Activated CD4-positive, alpha-beta T cell treated with anti-CD3 and anti-CD28 coated beads, Interleukin-2, amount 10 ng/mL, durations not matched to agents 7 days and 5 days (primary cell): Measurements from ENCODE around the gene TFCP2. TPM values are rescaled to one million over a fixed set of nuclear protein-coding genes. Genes with fewer than 3 reads are reported as not detected.

Experiments
- total RNA-seq, 2 experiments: library from RNA; stranded (reverse); gene quantifications; one replicate each; pipeline ENCODE4 v1.2.3, GENCODE V29; 2021

TFCP2 gene
- total RNA-seq, 2 experiments from 2014 or later = 39.2 to 40.9 TPM

Other genes with a start within 250 kb of the TFCP2 start
- gene HIGD1C, start 220.6 kb downstream of the TFCP2 start, total RNA-seq = not detected
- gene SLC11A2, start 146.8 kb downstream of the TFCP2 start, total RNA-seq = 10 to 100 TPM; 36.0 to 37.4 TPM
- 10 to 100 TPM; 66.3 to 68.6 TPM for gene LETMD1, start 124.8 kb downstream of the TFCP2 start, total RNA-seq
- gene CSRNP2, start 89.5 kb downstream of the TFCP2 start, total RNA-seq = 10 to 100 TPM; 13.6 to 17.0 TPM
- gene POU6F1, start 44.9 kb upstream of the TFCP2 start, total RNA-seq = 1 to 10 TPM; 4.7 to 6.3 TPM
- gene DAZAP2, start 65.7 kb upstream of the TFCP2 start, total RNA-seq = 100 to 1,000 TPM; 219 to 260 TPM
- 1 to 10 TPM; 1.6 to 1.7 TPM for gene SMAGP, start 97.3 kb upstream of the TFCP2 start, total RNA-seq
- 100 to 1,000 TPM; 200 to 226 TPM for gene BIN2, start 151.0 kb upstream of the TFCP2 start, total RNA-seq
- not detected for gene CELA1, start 173.5 kb upstream of the TFCP2 start, total RNA-seq
- 10 to 100 TPM; 17.5 to 18.9 TPM for gene GALNT6, start 218.3 kb upstream of the TFCP2 start, total RNA-seq